Renal pelvis (tissue), 4 donors: ENCODE results near the gene U2AF1. TPM values are rescaled to one million over a fixed set of nuclear protein-coding genes. Genes with fewer than 3 reads are reported as not detected.
"Not testable (repeated sequence)": the region's sequence is repeated elsewhere in the genome, so short reads cannot be mapped to it uniquely, and the experiment has no call there.

Experiments
- DNase-seq: peaks from one replicate; pipeline ENCODE4 v3.0.0-alpha.2; 2013
- polyA plus RNA-seq, 3 donors: library from polyadenylated mRNA; unstranded; fragments of 120-200 nt; gene quantifications; one replicate each; pipeline ENCODE4 v1.2.1, GENCODE V29; 2013; ENCODE audit not compliant: insufficient read length in 3 of 3

The U2AF1 gene
- polyA plus RNA-seq, 3 donors, result 24.8 to 55.3 (median 55.2) TPM

DNA sequence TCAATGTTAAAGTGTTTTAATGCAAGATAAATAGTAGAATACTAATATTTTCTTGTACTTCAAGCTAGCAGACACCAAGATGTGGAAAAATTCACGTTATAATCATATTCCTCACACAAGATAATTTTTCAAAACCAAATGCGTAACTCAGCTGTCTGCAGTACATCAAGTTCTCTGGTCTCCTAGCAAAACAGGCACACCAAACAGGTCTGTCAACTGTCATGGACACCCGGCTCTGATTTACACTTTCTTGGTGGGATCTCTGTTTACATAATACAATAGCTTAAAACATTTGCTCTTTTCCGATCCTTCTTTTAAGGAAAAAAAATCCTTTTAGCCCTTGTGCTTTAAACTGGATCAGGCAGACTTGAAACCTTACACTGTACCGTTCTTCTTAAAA is 5.7 kb downstream of the U2AF1 start:
- DNase-seq, result not testable (repeated sequence)

DNA sequence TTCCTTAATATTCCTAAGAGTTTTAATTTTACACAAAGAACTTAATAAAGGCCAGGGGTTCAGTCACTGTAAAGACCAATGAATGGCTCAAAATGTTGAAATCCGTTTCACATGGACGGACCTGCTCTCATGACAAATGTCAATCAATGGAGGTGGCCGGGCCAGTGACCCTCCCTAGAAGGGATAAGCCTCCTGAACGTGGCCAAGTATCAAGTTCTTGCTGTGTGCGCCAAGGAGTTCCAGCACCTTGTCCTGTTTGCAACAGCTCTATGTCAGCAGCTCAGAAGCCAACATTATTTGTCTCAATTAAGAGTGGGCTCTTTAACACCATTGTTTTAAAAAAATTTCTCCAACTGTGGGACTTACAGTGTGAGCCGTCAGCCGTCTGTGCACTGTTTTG is 6.4 kb downstream of the U2AF1 start:
- not testable (repeated sequence) for DNase-seq

DNA sequence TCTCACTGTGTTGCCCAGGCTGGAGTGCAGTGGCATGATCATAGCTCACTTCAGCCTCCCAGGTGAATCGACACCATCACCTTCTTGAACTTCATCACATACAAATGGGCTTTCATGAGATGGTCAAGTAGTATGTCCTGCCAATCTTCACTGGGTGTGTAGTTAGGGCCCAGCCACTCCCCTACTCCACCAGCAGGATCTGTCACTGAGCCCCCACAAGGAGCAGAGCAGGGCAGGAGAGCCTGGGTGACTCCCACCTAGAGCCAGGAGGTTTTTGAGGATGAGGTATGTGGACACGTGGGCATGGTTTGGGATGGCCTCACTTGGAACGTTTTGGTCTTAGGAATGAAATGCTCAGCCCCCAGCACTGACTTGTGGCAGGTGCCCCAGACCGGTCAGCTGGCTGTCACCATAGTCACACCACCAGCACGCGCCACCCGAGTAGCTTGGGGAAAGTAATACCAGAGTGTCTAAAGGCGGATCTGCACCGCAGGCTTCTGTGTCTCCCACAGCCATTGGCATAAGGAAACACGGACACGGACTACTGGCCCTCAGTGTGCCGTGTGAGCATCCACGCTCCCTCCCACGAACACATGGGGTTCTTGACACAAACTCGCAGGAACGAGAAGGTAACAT is 15.3 kb downstream of the U2AF1 start:
- DNase-seq, result not testable (repeated sequence)

DNA sequence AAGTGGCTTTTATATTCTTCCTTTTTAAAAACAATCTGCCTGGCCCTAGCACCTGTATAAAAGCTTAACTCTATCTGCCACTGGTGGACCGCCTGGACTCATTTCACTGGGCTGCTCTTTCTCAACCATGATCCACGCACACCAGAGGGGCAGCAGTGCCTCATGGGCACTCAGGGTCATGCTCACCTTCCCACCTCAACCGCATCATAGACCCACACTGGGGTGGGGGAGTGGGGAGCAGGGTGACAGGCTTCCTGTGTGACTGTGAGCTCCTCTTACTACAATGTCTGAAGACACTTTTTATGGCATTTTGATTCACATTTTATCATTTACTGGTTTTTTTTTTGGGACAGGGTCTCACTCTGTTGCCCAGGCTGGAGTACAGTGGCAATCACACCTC is 16.4 kb downstream of the U2AF1 start:
- DNase-seq, result not testable (repeated sequence)

DNA sequence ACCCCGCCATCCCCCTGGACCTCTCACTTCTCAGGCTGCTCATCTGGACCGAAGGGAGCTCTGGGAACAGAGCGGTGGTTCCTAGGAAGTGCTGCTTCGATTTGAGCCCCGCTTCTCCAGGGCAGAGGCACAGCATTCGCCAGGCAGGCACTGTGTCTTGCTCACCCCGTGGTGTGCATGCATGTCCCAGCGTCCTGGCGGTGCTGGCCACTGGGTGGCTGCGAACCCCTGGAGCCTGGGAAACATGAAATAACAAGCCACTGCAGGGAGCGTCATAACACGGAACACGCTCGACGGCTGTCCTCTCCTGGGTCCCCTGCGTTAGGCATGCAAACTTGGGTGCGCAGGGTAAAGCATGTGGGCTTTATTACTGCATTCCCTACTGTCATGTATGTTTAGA is 17.9 kb downstream of the U2AF1 start:
- not testable (repeated sequence) for DNase-seq

DNA sequence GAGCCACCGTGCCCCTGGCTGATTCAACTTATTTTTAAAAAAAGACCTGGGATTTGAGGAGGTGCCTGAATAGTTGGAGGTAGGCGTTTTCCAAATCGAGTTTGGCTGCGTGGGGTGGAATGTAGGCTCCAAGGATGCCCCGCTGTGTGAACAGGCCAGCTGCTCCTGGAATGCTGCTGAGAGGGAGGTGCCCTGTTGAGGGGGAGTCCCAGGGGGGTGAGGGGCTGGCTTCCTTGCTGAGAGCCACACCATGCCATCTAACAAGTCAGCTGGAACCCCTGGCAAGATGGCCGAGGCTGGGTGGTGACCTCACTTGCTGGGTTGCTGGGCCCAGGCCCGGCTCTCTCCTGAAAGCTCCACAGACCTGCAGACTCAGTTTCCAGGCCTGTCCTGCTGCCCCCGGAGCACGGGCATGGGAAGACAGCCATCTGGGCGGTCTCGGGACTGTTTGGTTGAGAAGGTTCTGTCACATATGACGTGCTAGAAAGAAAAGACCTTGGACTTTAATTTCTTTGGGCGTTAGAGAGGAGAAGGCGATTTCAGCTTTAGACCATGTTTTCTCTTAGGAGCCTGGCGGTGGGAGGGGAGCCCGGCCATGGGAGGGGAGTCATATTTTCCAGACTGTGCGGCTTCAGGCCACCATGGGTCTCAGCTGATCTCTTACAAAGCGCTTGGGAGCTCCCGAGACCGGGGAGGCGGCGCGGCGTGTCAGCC is 24.6 kb downstream of the U2AF1 start:
- DNase-seq, result not testable (repeated sequence)

DNA sequence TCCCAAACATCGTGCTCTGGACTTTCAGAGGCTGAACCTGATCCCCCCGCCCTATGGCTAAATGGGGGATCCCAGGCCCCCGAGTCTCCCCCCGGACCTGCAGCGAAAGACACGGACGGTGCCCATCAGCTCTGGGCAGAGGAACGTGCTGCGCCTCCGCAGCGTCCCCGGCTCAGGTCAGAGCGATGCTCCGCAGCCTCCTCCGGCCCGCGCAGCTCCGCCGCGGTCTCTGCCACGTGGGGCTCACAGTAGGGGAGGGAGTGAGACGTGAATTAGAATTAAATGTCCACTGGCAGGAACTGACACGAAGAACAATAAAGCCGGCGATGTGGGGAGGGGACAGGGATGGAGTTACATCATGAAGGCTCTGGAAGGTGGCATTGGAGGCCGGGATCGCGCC is 30.7 kb downstream of the U2AF1 start:
- DNase-seq, result not testable (repeated sequence)

DNA sequence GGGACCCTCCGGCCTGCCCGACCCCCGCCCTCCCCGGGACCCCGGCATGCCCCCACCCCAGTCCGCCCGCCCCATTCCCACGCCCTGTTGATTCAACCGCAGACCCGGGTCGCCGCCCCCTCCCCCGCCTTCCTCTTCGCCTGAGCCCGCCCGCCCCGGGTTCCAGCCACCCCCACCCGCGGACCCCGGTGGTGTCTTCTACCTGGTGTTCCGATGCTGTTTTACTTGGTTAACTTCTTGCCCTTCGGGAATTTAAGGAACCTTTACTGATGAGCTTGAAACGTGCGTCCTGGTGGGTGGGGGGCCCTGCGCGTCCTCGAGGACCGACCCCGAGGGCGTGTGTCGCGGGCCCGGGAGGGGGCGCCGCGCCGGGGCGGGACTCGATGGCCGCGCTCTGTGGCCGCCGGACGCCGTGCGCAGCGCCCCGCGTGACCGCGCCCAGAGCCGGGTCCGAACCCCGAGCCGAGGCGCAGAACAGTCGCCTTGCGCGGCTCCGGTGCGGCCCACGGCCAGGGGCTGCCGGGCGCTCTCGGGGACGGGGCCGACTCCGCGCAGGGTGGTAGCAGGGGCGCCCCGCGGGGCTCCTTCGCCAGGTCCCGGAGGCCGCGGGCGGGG is 31.2 kb downstream of the U2AF1 start:
- not testable (repeated sequence) for DNase-seq

DNA sequence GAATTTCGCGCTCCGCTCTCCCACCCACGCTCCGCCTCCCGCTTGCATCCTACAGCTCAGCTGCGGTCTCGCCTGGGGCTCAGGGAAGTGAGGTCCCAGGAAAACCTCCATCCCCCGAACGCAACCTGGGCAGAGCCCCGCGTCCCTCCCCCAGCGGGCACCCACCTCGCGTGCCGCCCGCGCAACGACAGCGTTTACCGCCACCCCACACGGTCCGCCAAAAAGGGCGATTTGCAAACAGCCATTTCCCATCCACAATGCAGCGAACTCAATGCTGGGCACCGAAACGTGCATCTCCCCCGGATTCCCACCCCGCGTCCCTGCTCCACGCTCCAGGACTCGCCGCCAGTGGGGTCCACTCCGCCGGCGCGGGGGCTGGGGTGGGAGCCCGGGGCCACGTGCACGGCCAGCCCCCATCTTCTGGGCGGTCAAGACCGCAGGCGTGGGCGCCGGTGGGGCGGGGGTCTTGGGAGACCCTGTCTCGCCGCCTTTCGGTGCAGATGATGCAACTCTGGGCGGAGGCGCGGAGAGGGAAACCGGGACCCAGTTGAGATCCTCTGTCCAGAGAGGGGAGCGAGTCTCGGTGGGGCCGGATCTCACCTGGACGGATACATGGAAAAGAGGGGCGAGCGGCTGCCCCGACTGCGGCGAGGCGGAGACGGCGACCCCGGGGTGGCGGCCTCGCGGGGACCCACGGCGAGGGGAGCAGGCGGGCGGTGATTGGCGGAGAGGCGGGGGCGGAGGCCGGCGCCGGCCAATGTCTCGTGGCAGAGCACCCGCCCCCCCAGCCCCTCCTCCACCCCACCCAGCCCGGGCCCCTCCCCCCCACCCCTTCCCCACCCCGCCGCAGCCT is 32.0 kb downstream of the U2AF1 start, which contains the start of gene CBS:
CBS (minus strand) TSS at position 666 of the 853 bp plus-strand sequence. CDS start 3,642 bp downstream, outside the sequence.
- not testable (repeated sequence) for DNase-seq

GRCh38 chr21:43074401-43075169 is 32.8 kb downstream of the U2AF1 start:
- not testable (repeated sequence) for DNase-seq

DNA sequence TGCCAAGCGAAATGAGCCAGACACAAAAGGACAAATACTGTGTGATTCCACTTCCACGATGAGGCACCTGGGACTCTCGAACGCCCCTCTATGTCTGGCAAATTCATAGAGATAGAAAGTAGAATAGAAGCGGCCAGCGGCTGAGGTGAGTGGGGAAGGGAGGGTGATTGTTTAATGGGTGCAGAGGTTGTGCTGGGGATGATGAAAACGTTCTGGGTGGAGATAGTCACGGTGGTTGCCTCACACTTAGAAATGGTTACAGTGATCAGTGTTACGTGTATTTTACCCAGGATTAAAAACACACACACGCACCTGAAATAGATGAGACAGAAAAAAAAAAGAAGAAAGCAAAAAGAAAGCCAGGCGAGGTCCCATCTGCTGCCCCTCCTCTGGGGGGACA is 34.6 kb downstream of the U2AF1 start:
- DNase-seq, result not testable (repeated sequence)

GRCh38 chr21:43069682-43070081 is 37.7 kb downstream of the U2AF1 start:
- not testable (repeated sequence) for DNase-seq

DNA sequence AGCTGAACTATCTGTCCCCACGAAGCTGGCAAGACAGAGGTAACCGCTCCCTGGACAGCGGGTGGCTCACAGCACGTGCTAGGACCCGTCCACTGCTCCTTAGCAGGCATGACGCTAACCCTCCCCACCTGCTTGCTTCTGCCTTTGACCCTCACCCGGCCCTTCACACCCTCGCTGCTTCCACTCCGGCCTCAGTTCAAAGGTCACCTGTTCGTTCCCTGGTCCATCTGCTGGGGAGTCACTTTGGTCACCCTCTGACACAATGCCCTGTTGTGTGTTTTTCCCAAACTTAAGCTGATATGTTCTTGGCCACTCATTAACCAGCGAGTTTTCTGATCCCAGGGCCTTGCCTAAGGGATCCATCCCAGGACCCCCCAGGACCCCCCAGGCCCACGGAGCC is 39.3 kb downstream of the U2AF1 start:
- not testable (repeated sequence) for DNase-seq

GRCh38 chr21:43066690-43067089 is 40.7 kb downstream of the U2AF1 start:
- not testable (repeated sequence) for DNase-seq

- not testable (repeated sequence) for DNase-seq
Observed at GRCh38 chr21:43065991-43066390, 41.4 kb downstream of the U2AF1 start.

- not testable (repeated sequence) for DNase-seq
Observed at GRCh38 chr21:43064265-43064917, 43.0 kb downstream of the U2AF1 start.

- DNase-seq, result not testable (repeated sequence)
Observed at GRCh38 chr21:43062955-43063664, 44.3 kb downstream of the U2AF1 start.

GRCh38 chr21:43053112-43053511 is 54.3 kb downstream of the U2AF1 start:
- DNase-seq, result not testable (repeated sequence)
